Measurements from ENCODE around the gene ARMC5.

ARMC5 gene

DNA sequence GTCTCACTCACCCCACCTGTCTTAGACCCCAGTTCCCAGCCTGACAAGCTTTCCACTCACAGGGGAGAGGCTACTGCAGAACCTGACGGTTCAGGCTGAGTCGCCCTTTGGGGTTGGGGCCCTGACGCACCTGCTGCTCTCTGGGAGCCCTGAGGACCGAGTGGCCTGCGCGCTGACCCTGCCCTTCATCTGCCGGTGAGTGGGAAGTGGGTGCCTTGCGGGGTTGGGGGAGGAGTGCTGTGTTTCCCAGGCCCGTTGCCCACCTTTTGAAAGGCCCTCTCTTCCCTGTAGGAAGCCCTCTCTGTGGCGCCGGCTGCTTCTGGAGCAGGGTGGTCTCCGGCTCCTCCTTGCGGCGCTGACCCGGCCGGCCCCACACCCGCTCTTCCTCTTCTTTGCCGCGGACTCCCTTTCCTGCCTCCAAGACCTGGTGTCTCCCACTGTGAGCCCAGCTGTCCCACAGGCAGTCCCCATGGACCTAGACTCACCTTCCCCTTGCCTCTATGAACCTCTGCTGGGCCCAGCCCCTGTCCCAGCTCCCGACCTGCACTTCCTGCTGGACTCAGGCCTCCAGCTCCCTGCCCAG is 6.6 kb downstream of the ARMC5 start:
- TF ChIP-seq CTCF (IDR thresholded peaks at IDR 0.05; ENCODE audit: extremely low read depth, missing control alignments): no peak
- peak; percentile 9 for DNase-seq (ENCODE audit: low spot score)

GRCh38 chr16:31466381-31466841 is 7.1 kb downstream of the ARMC5 start:
- TF ChIP-seq CTCF (IDR thresholded peaks at IDR 0.05; ENCODE audit: extremely low read depth, missing control alignments): no peak
- no peak for DNase-seq (ENCODE audit: low spot score)

GRCh38 chr16:31467151-31467773 is 8.0 kb downstream of the ARMC5 start:
- peak; percentile 30 for DNase-seq (ENCODE audit: low spot score)
- no peak for TF ChIP-seq CTCF (IDR thresholded peaks at IDR 0.05; ENCODE audit: extremely low read depth, missing control alignments)

- TF ChIP-seq CTCF (IDR thresholded peaks at IDR 0.05; ENCODE audit: extremely low read depth, missing control alignments): no peak
- DNase-seq (ENCODE audit: low spot score): no peak
These were observed 8.6 kb downstream of the ARMC5 start for GRCh38 chr16:31467858-31468257.

DNA sequence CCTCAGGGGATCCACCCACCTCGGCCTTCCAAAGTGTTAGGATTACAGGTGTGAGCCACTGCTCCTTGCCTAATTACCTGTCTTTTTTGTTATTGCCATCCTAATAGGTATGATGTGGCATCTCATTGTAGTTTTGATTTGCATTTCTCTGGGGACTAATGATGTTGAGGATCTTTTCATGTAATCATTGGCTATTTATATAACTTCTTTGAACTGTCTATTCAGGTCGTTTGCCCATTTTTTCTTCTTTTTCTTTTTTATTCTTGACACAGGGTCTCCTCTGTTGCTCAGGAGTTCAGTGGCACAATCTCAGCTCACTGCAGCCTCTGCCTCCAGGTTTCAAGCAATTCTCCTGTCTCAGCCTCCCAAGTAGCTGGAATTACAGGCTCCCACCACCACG is 11.3 kb downstream of the ARMC5 start:
- no peak for DNase-seq (ENCODE audit: low spot score)
- TF ChIP-seq CTCF (IDR thresholded peaks at IDR 0.05; ENCODE audit: extremely low read depth, missing control alignments): no peak

- no peak for TF ChIP-seq CTCF (IDR thresholded peaks at IDR 0.05; ENCODE audit: extremely low read depth, missing control alignments)
- DNase-seq (ENCODE audit: low spot score): no peak
These were observed 12.1 kb downstream of the ARMC5 start for GRCh38 chr16:31471241-31471874.
